ENCODE measurements around the gene FGG. TPM values are rescaled to one million over a fixed set of nuclear protein-coding genes. Genes with fewer than 3 reads are reported as not detected.

FGG gene
- polyA plus RNA-seq, 3 donors: 0.30 to 0.34 TPM; not detected in 1

DNA sequence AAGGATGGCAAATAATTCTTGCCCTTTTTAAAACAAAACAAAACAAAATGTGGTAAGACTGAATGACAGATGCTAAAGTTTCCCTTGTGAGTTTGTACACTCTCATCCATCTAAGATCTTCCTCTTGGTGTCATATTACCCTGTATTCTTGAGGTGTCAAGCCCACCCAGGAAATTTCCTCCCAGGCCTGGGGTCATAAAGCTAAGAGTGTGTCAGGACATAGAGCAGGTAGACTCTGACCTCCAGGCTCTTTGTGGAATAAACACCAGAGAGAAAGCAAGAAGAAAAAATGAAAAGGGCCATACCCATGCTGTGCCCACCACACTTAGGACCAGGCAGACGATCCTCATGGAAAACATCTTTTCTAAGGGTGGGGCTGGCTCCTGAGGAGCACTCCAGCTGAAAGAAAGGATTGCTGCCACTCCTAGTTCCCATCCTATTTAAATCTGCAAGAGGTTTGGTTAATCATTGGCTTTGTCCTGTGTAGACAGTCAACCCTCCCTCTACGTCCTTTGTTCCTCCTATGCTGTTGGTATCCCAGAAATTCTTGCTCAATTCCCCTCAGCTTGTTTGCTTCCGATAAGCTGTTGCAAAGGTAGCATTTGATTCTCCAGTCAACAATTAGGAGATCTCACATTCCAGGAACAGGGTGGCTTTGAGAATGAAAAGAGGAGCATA is 22.0 kb downstream of the FGG start, which contains the start of gene FGA:
Gene FGA, minus strand, starts transcription at position 414 of the 678 bp plus-strand sequence. Its CDS starts 55 bp downstream, at position 359.
- no peak within 1 kb of the TSS for H3K27ac ChIP-seq (ENCODE audit: low read depth, low read length)
- WGBS, 3 donors: 27 to 84% (median 80%) methylated on average over 3 of the region's 3 CpGs

DNA sequence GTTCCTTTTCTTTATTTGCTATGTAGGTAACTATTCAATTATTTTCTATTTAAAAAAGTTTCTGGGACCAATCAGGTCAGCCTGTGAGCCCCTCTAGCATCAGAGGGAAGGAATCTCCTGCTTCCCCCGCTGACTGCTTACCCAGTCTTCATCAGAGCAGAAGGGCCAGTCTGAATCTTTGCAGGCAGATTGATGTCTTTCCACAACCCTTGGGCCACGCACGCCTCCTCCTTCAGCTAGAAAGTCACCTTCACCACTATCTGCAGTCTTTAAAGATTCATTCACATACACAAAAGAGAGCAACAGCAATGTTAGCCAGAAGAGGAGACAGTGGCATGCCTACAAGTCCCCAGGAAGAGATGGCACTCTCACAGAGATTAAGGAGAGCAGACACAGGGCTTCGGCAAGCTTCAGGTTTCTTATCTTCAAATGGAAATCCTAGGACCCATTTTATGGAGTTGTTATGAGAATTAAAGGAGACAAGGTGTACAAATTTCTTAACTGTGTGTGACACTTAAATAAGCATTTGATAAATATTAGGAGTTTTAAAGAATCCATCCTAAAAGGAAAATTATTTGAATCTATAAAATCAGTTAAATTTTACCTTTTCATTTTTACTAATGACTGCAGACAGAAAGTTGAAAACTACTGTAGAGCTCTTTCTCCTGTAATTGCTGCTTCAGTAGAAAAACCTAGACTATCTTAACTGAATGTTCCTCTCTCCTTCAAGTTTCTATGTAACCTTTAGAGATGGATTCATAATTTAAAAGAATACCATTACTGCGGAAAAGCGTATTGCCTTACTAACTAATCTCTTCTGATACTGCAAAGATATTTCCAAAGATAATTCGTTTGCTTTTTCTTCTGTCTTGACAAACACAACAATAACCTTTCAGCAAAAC is 22.9 kb downstream of the FGG start:
- H3K27ac ChIP-seq (ENCODE audit: low read depth, low read length): no peak overlapping the region
- WGBS, 3 donors: 65 to 75% (median 70%) methylated on average over 7 of the region's 7 CpGs

DNA sequence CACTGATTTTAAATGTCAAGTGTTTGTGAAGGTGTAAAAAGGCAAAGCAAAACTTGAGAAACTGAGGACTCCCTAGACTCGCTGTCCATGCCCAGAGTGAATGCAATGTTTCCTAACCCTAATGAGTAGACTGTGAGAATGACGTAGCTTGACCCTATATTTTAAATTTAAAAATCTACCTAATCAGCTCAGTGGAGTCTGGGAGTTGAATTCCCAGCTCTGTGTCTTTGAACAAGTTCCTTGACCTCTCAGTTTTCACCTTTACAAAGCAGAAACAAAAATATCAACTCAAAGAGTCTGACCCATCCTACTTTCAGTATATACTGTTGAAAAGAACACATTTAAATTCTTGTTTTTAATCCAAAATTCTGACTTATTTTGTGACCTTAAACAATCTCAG is 24.3 kb downstream of the FGG start:
- whole genome bisulfite sequencing, 3 donors: 82 to 88% (median 86%) methylated on average over 2 of the region's 2 CpGs
- H3K27ac ChIP-seq (ENCODE audit: low read depth, low read length): no peak overlapping the region

DNA sequence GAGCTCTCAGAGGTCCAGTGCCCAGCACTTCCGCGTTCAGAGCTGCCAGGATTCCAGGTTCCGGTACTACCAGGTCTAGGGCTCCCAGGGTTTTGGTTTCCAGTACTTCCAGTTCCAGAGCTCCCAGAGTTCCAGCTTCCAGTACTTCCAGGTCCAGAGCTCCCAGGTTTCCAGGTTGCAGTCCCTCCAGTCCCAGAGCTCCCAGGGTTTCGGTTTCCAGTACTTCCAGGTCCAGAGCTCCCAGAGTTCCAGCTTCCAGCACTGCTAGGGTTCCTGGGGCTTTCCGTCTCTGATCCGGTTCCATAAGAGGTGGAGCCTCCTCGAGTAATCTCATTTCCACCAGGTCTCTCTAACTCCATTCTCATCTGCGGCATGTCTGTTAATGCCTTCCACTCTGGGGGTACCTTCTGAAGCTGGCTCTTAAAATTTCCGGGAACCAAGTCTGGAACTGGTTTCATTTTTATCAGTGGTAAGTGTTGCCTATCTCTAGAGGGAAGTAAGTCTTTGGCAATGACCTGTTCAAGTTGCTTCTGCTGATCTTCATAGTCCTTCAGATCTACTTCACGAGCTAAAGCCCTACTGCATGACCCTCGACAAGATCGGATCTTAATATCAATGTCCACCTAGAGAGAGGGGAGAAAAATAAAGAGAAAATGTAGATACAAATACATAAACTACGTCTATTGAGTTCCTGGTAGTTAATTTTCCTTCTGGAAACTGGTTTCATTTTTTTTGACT is 26.0 kb downstream of the FGG start:
- no peak overlapping the region for H3K27ac ChIP-seq (ENCODE audit: low read depth, low read length)
- 81 to 92% (median 88%) methylated on average over 13 of the region's 13 CpGs for WGBS, 3 donors

DNA sequence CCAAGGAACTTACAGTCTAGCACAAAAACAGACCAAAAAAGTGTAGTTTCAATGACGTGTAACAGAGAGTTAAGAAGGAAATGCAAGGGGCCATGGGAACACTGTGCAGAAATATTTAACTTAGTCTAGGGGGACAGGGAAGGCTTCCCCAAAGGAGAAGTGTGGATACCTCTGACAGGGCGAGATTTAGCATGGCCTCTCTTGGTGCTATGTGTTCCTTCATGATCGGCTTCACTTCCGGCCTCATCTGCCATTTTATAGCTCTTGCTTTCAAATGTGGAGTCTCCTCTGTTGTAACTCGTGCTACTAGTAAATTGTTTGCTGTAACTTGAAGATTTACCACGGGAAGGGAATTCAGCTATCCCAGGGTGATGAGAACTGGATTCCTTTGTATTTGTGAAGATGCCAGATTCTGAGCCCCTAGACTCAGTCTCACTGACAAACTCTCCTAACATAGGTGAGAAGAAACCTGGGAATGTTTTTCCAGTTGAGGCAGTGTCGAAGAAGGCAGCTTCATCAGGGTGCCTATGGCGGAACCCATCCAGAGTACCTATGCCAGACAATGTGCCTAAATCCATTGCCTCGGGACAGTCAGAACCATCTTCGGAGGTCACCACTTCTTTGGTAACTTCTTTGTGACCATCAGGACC is 27.0 kb downstream of the FGG start:
- 83 to 90% (median 89%) methylated on average over 10 of the region's 10 CpGs for WGBS, 3 donors
- no peak overlapping the region for H3K27ac ChIP-seq (ENCODE audit: low read depth, low read length)

DNA sequence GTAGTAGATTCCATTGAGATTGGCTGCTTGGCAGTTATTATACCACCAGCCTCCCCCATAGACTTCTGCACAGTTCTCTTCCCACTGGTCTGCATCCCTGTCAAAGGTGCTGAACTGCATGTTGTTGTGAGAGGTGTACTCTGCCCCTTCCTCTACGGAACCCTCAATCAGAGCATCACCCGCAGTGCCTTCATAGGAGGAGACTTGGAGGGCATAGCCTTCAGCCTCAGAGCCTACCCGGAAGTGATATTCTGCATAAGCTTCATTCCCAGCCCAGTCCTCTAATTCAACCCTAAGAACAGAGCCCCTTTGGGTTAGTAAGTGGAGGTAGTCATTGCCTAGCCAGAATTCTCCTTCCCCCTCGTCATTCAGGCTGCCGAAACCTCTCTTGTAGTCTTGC is 28.2 kb downstream of the FGG start:
- WGBS, 3 donors: 85 to 91% (median 91%) methylated on average over 5 of the region's 5 CpGs
- no peak overlapping the region for H3K27ac ChIP-seq (ENCODE audit: low read depth, low read length)

DNA sequence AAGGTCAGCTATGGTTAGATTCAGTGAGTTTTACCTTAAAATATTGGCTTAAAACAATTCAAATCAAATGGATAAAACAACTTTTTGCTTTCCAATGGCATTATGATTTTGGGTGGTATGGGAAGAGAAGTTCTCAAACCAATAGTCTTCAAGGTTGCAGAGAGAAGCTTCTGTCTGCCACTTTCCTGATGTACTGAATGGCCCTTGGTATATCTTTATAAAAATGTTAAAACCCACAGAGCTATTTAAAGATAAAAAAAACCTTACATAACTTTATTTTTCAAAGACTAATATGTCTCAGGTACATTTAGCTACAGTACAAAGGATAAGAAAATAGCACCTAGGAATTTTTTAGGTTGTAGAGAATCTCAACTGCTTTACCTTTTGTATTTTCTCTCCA is 28.8 kb downstream of the FGG start:
- H3K27ac ChIP-seq (ENCODE audit: low read depth, low read length): no peak overlapping the region

DNA sequence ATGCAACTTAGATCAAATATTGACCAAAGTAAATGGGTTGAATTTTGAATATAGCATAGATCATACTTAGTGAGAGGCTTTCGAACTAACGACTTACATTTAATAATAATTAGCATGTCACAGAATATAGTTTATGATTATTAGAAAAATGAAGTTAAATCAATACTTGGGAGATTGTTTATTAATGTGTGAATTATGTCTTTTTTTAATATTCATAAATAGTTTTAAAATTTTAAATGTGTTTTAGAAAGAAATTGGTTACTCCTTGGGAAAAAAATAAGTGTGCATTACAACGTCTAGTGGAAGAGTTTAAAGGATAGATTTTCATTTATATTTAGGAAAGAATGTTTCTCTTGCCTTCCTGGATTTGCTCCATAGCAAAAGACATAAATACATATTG is 29.2 kb downstream of the FGG start:
- 78 to 89% (median 86%) methylated on average over 3 of the region's 3 CpGs for WGBS, 3 donors
- no peak overlapping the region for H3K27ac ChIP-seq (ENCODE audit: low read depth, low read length)

DNA sequence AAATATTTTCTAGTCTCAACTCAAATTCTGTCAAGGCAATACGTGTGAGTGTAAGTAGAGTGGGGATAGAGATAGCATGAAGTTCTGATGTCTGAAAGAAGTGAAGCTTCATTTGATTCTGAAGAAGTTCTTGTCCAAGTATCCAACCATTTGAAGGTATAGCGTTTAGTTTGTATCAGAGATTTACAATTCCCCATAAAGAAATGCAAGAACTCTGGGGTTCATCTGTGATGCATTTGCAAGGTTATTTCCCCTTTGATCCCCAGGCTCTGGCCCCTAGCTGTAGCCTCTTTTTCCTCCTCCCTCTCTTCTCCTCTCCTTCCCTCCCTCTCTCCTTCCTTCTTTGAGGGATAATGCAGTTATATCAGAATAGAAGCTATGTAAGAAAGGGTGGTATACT is 29.7 kb downstream of the FGG start:
- H3K27ac ChIP-seq (ENCODE audit: low read depth, low read length): no peak overlapping the region
- WGBS, 3 donors: 34 to 77% (median 62%) methylated on average over 2 of the region's 2 CpGs

DNA sequence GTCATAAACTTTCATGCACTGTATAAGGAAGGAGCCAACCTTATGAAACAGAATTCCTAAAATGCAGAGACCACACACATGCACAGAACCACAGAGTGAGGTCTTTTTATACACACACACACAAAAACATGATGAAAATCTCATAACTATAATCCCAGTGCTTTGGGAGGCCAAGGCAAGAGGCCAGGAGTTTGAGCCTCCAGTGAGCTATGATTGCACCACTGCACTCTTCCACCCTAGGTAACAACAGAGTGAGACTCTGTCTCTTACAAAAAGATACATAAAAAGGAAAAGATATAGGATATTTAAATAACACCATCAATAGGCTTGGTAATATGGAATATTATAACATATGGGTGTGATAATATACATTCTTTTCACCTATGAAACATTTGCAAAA is 32.5 kb downstream of the FGG start:
- H3K27ac ChIP-seq (ENCODE audit: low read depth, low read length): no peak overlapping the region

DNA sequence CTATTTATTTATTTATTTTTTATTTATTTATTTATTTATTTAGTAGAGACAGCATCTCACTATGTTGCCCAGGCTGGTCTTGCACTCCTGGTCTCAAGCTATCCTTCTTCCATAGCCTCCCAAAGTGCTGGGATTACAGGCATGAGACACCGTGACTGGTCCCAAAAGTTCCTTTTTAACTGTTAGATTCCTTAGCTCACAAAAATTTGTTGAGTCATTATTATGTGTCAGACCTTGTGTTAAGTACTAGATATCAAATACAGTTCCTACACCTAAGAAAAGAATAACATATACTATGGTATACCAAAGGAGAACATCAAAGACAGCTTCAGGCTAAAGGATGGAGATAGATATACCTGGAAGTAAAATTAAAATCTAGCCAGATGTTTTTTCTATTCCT is 33.5 kb downstream of the FGG start:
- 46 to 59% (median 57%) methylated on average over 1 of the region's 1 CpG for WGBS, 3 donors
- no peak overlapping the region for H3K27ac ChIP-seq (ENCODE audit: low read depth, low read length)

DNA sequence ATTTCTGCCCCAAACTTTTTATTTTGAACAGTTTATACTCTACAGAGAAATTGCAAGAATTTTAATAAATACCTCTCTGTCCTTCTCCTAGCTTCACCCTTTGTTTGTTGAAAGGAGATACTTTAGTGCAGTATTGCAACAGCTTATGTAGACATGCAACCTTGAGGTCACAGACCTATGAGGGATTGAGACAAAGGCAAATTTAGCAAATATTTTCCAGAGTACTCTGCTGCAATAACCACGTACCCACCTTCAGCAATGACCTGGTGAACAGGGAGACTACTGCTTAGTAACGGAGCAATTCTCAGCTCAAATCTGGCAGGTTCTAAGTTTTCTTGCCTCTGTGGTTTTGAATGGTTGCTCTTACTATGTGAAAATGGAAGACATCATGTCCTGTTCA is 35.1 kb downstream of the FGG start:
- WGBS, 3 donors: 68 to 75% (median 74%) methylated on average over 2 of the region's 2 CpGs
- H3K27ac ChIP-seq (ENCODE audit: low read depth, low read length): no peak overlapping the region

DNA sequence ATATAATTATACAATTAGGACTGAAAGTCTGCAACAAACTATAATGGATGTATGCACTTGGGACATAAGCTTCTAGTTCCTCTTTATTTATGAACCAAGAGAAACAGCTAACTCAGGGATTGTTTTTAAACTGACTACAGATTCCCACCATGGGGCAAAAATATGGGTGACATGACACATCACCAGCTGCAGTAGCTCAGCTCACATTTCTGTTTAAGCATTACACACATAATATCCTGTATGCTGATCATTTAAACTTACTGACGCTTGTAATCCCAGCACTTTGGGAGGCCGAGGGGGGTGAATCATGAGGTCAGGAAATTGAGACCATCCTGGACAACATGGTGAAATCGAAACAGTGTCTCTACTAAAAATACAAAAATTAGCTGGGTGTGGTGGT is 38.1 kb downstream of the FGG start:
- H3K27ac ChIP-seq (ENCODE audit: low read depth, low read length): no peak overlapping the region
- WGBS, 3 donors: 73 to 84% (median 74%) methylated on average over 3 of the region's 3 CpGs

DNA sequence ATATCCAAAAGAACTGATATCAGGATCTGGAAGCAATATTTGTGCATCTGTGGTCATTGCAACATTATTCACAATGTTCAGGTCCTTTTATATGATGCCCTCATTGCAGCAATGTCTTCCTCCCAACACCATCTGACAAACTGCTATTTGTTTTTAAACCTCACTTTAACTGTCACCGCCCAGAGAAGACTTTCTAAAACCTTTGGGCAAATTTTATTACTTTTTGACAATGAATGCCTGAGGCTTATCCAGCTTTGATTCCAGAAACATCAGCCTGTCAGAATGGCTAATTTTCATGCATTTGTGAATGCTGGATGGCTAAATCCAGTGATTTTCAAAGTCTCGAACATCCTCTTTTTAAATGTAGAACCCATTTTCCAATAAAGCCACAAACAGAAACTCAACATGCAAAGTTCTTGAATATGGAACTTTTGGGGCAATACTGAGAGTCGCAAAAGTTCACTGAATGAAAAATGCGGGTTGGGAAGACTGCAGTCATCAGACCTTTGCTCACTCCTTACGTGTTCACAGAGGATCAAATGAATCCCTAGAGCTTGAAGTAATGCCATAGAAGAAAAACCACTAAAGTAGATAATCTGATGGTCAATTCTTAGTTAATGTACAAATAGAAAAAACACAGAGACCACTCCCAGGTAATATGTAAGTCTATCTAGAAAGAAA is 39.1 kb downstream of the FGG start:
- H3K27ac ChIP-seq (ENCODE audit: low read depth, low read length): no peak overlapping the region
- WGBS, 3 donors: 72 to 89% (median 79%) methylated on average over 5 of the region's 5 CpGs

DNA sequence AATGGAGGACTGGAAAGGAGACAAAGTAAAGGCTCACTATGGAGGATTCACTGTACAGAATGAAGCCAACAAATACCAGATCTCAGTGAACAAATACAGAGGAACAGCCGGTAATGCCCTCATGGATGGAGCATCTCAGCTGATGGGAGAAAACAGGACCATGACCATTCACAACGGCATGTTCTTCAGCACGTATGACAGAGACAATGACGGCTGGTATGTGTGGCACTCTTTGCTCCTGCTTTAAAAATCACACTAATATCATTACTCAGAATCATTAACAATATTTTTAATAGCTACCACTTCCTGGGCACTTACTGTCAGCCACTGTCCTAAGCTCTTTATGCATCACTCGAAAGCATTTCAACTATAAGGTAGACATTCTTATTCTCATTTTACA is 42.9 kb downstream of the FGG start:
- no peak overlapping the region for H3K27ac ChIP-seq (ENCODE audit: low read depth, low read length)
- WGBS, 3 donors: 82 to 92% (median 89%) methylated on average over 5 of the region's 5 CpGs

DNA sequence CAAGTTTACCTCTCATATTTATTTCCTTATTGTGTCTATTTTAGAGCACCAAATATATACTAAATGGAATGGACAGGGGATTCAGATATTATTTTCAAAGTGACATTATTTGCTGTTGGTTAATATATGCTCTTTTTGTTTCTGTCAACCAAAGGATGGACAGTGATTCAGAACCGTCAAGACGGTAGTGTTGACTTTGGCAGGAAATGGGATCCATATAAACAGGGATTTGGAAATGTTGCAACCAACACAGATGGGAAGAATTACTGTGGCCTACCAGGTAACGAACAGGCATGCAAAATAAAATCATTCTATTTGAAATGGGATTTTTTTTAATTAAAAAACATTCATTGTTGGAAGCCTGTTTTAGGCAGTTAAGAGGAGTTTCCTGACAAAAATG is 43.4 kb downstream of the FGG start:
- 42 to 48% (median 46%) methylated on average over 3 of the region's 3 CpGs for WGBS, 3 donors
- H3K27ac ChIP-seq (ENCODE audit: low read depth, low read length): no peak overlapping the region

DNA sequence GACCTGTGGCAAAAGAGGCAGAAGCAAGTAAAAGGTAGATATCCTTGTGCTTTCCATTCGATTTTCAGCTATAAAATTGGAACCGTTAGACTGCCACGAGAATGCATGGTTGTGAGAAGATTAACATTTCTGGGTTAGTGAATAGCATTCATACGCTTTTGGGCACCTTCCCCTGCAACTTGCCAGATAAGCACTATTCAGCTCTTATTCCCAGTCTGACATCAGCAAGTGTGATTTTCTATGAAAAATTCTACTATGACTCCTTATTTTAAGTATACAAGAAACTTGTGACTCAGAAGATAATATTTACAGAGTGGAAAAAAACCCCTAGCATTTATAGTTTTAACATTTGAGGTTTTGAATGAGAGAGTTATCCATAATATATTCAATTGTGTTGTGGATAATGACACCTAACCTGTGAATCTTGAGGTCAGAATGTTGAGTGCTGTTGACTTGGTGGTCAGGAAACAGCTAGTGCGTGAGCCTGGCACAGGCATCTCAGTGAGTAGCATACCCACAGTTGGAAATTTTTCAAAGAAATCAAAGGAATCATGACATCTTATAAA is 45.7 kb downstream of the FGG start:
- 80 to 82% (median 80%) methylated on average over 5 of the region's 5 CpGs for WGBS, 3 donors
- no peak overlapping the region for H3K27ac ChIP-seq (ENCODE audit: low read depth, low read length)

DNA sequence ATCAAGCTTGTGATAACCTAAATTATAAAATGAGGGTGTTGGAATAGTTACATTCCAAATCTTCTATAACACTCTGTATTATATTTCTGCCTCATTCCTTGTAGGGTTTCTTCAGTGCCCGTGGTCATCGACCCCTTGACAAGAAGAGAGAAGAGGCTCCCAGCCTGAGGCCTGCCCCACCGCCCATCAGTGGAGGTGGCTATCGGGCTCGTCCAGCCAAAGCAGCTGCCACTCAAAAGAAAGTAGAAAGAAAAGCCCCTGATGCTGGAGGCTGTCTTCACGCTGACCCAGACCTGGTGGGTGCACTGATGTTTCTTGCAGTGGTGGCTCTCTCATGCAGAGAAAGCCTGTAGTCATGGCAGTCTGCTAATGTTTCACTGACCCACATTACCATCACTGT is 46.8 kb downstream of the FGG start:
- WGBS, 3 donors: 89 to 94% (median 93%) methylated on average over 6 of the region's 6 CpGs
- no peak overlapping the region for H3K27ac ChIP-seq (ENCODE audit: low read depth, low read length)

Data from adipose tissue (tissue), 3 donors.